Activated T-cell treated with anti-CD3 and anti-CD28 coated beads, Interleukin-2, amount 50 U/mL, for 4 hours (primary cell): ENCODE measurements around the gene KRT17. TPM values are rescaled to one million over a fixed set of nuclear protein-coding genes. Genes with fewer than 3 reads are reported as not detected.
"Not testable (repeated sequence)": the region's sequence is repeated elsewhere in the genome, so short reads cannot be mapped to it uniquely, and the experiment has no call there.

Experiments used
- ATAC-seq, 2 donors: fragments of 200-7000 bp; cut with Tn5 transposase; one replicate each; pipeline ENCODE4 v1.10.0; 2021
- DNase-seq: peaks from one replicate; pipeline ENCODE4 v3.0.0-alpha.2; 2020
- H3K27me3 Mint-ChIP-seq: one replicate; pipeline ENCODE4 v1.8.0; 2021; ENCODE audit warnings: low read depth, mixed read lengths
- H3K36me3 Mint-ChIP-seq: one replicate; pipeline ENCODE4 v1.8.0; 2022; ENCODE audit warnings: mixed read lengths; ENCODE audit not compliant: insufficient read depth
- H3K4me1 Mint-ChIP-seq: one replicate; pipeline ENCODE4 v1.8.0; 2021; ENCODE audit warnings: low read depth, mixed read lengths
- H3K4me3 Mint-ChIP-seq: one replicate; pipeline ENCODE4 v1.8.0; 2021; ENCODE audit warnings: mild to moderate bottlenecking, moderate library complexity, mixed read lengths
- H3K9me3 Mint-ChIP-seq: one replicate; pipeline ENCODE4 v1.8.0; 2021; ENCODE audit warnings: mixed read lengths
- total RNA-seq, 3 donors: library from RNA; stranded (reverse); gene quantifications; one replicate each; pipeline ENCODE4 v1.2.1, GENCODE V29; 2021

KRT17 gene
- total RNA-seq, 3 donors from 2014 or later, result not detected

DNA sequence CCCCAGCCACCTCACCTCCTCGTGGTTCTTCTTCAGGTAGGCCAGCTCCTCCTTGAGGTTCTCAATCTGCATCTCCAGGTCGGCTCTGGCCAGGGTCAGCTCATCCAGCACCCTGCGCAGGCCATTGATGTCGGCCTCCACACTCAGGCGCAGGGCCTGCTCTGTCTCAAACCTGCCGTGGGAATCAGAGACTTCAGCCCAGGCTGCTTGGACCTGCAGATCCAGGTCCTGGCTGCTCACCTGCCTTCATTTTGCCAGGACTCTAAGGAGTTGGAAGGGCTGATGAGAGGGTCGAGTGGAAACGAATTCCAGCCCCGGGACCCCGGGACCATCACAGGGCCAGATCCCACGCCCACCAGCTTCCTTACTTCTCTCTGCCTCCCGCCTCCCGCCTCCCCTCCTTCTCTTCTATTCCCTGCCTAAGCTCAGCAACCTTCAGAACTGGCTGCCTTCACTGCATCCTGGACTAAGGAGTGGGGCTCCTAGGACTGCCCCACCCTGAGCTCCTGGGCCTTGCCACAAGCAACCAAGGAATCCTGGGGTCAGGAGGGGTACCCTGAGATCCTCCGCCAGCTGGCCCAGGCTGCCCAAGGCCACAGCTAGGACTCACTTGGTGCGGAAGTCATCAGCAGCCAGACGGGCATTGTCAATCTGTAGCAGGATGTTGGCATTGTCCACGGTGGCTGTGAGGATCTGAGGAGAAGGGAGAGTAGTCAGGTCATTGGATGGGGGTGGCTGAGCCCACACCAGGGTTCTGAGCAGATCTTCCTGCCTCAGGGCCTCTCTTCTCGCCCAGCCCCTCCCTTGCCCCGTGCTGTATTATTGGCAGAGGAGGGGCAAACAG, 1.8 kb downstream of the KRT17 start:
- H3K36me3 Mint-ChIP-seq, ATAC-seq, H3K4me1 Mint-ChIP-seq, DNase-seq, H3K4me3 Mint-ChIP-seq, H3K9me3 Mint-ChIP-seq, H3K27me3 Mint-ChIP-seq: not testable (repeated sequence)

DNA sequence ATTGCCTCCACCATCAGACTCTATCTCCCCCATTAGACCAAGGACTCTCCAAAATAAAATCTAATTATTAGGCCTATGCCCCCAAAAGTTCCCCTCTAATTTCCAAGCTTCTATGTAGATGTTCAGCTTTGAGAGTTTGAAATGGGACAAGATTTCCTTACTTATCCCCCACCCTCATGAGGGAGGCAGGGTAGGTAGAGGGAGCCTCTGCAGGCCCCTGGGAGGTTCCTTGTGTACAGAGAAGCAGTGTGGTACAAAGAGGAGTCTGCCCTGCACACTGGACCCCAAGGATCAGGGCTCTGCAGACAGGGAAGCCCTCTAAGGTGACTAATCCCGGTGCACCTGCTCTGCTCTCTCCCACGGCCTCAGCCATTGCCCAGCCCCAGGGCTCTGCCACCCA, 2.5 kb downstream of the KRT17 start:
- no peak overlapping the region for H3K4me3 Mint-ChIP-seq
- H3K27me3 Mint-ChIP-seq, result no peaks in the 10 kb centered on the region
- DNase-seq, result no peak
- no peak for ATAC-seq
- no peaks in the 10 kb centered on the region for H3K36me3 Mint-ChIP-seq
- H3K4me1 Mint-ChIP-seq, result no peaks in the 10 kb centered on the region
- no peaks in the 10 kb centered on the region for H3K9me3 Mint-ChIP-seq

DNA sequence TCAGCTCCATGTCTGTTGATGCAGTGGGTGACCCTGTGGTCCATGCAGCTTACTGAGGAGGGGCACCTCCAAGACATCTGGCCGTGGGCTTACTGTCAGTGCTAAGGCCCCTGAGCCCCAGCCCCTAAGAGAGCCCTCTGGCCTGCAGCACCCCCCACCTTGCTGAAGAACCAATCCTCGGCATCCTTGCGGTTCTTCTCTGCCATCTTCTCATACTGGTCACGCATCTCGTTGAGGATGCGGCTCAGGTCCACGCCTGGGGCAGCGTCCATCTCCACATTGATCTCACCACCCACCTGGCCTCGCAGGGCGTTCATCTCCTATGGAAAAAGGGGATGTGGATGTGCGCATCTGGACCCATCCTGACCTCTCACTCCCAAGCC, 2.9 kb downstream of the KRT17 start:
- not testable (repeated sequence) for H3K4me1 Mint-ChIP-seq, H3K27me3 Mint-ChIP-seq, H3K4me3 Mint-ChIP-seq, ATAC-seq, DNase-seq, H3K9me3 Mint-ChIP-seq, H3K36me3 Mint-ChIP-seq

DNA sequence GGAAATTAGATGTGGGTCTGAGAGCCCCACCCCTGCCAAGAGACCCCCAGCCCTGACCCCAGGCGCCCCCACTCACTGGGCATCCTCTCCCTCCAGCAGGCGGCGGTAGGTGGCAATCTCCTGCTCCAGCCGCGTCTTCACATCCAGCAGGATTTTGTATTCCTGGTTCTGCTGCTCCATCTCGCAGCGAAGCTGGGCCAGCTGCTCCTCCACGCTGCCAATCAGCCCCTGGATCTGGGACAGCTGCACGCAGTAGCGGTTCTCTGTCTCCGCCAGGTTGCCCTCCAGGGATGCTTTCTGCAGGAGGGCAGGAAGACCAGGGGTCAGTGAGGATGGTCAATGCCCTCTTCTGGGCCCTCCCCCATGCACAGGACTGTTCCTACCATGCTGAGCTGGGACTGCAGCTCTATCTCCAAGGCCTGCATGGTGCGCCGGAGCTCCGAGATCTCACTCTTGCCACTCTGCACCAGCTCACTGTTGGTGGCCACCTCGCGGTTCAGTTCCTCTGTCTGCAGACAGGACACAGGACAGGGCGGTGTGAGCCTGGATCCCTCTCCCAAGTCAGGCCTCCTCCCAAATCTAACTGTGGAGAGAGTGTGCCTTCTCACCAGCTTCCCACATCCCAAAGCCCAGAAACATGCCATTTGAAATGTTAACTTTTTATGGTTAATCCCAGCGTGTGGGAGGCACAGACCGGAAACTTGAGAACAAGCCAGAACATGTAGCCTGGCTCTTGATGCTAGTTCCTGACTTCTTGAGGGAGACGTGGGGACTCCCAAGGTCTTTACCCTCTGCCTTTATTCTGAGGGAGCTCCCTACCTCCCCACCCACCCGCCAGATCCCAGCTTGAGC, 3.6 kb downstream of the KRT17 start:
- ATAC-seq (no peak), DNase-seq (no peak)
- Mint-ChIP-seq H3K36me3 (no peaks in the 10 kb centered on the region), H3K27me3 (peaks cover 4% of the 10 kb centered on the region), H3K9me3 (no peaks in the 10 kb centered on the region), H3K4me1 (no peaks in the 10 kb centered on the region), H3K4me3 (no peak overlapping the region)

DNA sequence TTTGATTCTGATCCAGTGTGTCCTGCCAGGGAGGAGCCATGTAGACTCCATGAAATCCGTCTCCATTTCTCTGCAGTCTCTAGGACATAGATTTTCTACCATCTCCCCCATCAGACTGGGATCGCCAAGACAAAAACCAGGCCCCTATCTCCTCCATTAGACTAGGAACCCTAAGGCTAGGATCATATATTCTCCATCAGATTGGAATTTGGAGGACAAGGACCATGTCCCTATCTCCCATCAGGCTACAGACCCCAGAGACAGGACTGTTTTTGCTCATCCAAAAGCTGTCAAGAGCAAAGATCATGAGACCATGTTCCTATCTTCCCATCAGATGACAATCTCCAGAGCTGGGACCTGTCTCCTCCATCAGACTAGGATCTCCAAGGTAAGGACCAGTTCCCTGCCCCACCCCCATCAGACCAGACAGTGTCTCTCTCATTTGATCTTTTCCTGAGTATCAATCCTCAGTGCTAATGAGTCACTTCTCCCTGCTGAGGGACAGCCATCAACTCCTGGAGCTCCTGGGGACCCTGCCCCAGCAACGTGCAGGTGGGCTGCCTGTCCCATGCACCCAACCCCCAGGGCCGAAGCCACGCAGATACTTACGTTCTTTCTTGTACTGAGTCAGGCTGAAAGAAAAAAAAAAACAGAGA, 4.3 kb downstream of the KRT17 start:
- ATAC-seq, H3K4me3 Mint-ChIP-seq, DNase-seq, H3K4me1 Mint-ChIP-seq, H3K27me3 Mint-ChIP-seq, H3K36me3 Mint-ChIP-seq, H3K9me3 Mint-ChIP-seq: not testable (repeated sequence)

DNA sequence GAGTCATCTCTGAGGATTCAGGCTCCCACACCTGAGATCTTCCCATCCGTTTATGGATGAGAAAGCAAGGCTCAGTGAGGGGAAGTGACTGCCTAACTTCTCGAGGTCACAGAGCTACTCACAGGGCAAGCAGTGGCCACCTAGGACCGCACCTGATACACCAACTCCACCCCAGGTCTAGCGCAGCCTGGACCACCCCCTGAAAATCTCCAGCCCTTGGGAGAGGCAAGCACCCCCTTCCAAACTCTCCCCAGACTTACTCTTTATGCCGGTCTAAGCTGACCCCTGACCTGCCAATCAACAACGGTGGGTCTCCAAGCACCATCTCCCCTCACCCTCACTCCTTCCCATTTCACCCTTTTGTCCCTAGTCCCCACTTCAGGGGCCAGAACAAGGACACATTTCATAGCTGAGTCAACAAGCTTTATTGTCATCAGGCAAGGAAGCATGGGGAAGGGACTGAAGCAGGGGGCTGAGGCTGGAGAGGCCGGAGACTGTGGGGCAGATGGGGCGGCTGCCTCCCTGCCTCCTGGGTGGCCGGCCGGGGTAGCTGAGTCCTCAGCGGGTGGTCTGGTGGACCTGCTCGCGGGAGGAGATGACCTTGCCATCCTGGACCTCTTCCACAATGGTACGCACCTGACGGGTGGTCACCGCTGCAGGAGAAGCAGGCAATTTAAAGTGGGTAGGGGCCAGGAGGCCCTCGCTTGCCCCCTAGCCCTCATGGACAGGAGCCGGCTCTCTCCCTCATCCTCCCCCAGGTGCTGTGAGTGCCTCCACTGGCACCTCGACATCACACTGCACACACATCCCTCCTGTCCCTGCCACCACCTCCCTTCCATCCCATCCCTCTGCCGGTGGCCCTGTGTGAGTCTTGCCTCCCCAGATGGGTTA, 5.1 kb downstream of the KRT17 start:
- Mint-ChIP-seq H3K36me3 (no peaks in the 10 kb centered on the region), H3K4me1 (no peaks in the 10 kb centered on the region), H3K27me3 (peaks cover 5% of the 10 kb centered on the region), H3K9me3 (no peaks in the 10 kb centered on the region), H3K4me3 (no peak overlapping the region)
- ATAC-seq, result no peak
- no peak for DNase-seq

DNA sequence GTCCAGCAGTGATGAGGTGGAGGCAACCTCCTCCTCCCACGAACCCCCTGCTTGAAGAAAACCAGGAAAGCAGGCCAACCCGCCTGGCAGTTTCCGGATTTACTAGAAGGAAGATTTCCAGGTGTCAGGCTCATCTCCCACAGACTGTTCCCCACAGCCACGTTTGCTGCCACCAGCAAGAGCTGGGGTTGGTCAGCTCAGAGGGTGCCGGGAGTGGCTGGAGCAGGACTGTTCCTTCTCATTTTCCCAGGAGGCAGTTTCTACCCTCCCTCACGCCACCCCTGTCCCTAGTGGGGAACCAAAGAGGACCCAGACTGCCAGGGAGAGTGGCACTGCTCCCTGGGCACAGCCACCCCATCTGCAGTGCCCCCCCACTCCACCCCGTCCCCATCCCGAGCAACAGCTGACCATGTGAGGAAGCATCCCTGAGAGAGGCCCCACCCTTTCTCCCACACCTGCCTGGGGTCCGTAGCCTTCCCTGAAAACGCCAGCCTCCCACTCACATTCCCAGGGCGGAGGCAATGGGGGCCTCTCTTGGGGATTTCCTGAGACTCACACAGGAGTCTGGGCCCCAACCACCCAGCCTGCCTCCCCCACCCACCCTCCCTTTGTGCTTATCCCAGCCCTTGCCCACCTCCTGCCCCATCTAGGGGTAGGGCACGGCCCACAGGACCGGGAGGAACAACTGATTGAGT, 5.9 kb downstream of the KRT17 start:
- ATAC-seq (no peak), DNase-seq (no peak)
- Mint-ChIP-seq H3K4me3 (no peak overlapping the region), H3K9me3 (no peaks in the 10 kb centered on the region), H3K27me3 (peaks cover 7% of the 10 kb centered on the region), H3K4me1 (no peaks in the 10 kb centered on the region), H3K36me3 (no peaks in the 10 kb centered on the region)

DNA sequence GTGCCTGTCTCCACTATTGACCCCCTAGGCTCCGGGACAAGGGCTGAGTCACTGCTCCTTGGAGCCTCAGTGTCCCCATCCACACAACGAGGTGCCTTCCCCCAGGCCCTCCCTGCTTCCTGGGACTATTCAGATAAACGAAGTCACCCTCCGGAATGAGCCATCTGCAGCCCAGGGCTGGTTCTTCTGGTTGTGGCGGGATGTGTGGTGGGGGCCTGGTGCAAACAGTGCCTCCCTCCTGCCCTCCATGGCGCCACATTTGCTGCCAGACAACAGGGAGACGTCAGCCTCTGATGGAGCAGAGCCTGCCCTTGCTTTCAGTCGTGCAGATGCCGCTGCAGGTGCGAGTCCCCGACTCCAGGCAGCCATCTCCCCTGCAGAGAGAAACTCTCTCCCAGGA, 6.7 kb downstream of the KRT17 start:
- H3K4me3 Mint-ChIP-seq, result no peak overlapping the region
- no peaks in the 10 kb centered on the region for H3K4me1 Mint-ChIP-seq
- H3K9me3 Mint-ChIP-seq, result no peaks in the 10 kb centered on the region
- no peaks in the 10 kb centered on the region for H3K36me3 Mint-ChIP-seq
- ATAC-seq (no peak), DNase-seq (no peak)
- H3K27me3 Mint-ChIP-seq, result peaks cover 7% of the 10 kb centered on the region

DNA sequence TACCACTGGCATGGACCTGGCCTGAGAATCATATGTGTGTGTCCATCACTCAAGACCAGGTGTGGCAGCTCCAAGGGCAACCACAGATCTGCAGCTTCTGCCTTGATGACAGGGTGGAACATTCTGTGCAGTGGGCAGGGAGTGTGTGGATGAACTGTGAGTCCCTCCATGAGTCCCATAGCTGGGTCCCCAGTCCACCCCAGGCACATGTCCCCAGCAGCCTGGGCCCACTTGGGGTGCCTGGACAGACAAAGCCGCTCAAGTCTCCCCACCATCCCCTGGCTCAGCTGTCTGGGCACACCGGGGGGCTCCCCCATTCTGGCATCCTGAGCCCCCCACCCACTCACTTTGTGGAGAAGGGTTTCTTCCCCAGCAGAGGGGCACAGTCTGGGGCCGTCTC, 7.2 kb downstream of the KRT17 start:
- DNase-seq (no peak), ATAC-seq (no peak)
- H3K36me3 Mint-ChIP-seq, result no peaks in the 10 kb centered on the region
- H3K4me1 Mint-ChIP-seq, result no peaks in the 10 kb centered on the region
- H3K4me3 Mint-ChIP-seq, result no peak overlapping the region
- no peaks in the 10 kb centered on the region for H3K9me3 Mint-ChIP-seq
- peaks cover 9% of the 10 kb centered on the region for H3K27me3 Mint-ChIP-seq

DNA sequence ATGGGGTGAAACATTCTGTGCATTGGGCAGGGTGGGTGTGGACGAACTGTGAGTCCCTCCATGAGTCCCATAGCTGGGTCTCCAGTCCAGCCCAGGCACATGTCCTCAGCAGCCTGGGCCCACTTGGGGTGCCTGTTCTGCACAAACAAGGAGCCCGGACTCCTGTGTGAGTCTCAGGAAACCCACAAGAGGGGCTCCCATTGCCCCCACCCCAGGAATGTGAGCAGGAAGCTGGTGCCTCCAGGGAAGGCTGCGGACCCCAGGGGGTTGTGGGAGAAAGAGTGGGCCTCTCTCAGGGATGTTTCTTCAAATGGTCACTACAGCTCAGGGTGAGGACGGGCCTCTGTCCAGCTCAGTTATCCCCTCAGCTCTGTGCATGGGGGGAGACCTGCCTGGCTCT, 7.9 kb downstream of the KRT17 start:
- H3K4me1 Mint-ChIP-seq, H3K36me3 Mint-ChIP-seq, DNase-seq: not testable (repeated sequence)

DNA sequence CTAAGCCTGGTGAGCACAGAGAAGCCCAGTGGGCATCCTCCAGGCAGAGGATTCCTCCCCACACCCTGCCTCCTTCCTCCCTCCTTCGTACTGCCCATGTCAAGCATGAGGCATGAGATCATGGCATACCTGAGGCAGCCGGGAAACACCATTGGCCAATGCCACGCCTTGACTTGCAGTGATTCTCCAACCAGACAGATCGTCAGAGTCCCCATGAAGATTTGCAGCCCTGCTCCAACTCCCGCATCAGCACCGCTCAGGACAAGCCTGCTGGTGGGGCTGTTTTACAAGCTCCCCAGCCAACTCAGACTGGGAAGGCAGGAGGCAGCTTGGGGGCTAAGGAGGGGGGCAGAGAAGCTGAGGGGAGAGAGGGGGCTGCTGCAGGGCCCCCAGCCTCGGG, 8.9 kb downstream of the KRT17 start:
- Mint-ChIP-seq H3K4me1 (no peaks in the 10 kb centered on the region), H3K36me3 (no peaks in the 10 kb centered on the region), H3K27me3 (peaks cover 15% of the 10 kb centered on the region), H3K9me3 (no peaks in the 10 kb centered on the region), H3K4me3 (no peak overlapping the region)
- DNase-seq, result no peak
- no peak for ATAC-seq

More for the DNA sequence above, 7.9 kb downstream of the KRT17 start:
- H3K9me3 Mint-ChIP-seq, ATAC-seq, H3K4me3 Mint-ChIP-seq: not testable (repeated sequence)
- H3K27me3 Mint-ChIP-seq, result peaks cover 12% of the 10 kb centered on the region

DNA sequence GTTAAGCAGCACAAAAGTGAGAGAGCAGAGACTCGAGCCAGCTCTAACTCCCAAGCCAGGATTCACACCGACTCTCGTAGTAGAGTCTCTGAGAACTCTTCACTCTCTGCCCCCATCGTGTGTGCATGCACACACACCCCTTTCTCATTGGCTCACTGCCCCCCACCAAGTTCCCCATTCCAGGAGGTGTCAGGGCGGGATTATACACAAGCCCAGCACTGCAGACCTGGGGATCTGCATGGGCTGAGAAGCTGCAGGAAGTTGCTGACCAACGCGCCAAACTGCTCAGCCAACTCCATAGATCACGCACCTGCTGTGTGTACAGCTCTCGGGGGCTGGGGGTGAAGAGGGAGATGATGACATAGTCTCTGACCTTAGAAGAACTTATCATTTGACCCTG, 9.6 kb downstream of the KRT17 start:
- H3K27me3 Mint-ChIP-seq, result peaks cover 18% of the 10 kb centered on the region
- not testable (repeated sequence) for H3K9me3 Mint-ChIP-seq, H3K4me3 Mint-ChIP-seq, H3K4me1 Mint-ChIP-seq, ATAC-seq, DNase-seq, H3K36me3 Mint-ChIP-seq

DNA sequence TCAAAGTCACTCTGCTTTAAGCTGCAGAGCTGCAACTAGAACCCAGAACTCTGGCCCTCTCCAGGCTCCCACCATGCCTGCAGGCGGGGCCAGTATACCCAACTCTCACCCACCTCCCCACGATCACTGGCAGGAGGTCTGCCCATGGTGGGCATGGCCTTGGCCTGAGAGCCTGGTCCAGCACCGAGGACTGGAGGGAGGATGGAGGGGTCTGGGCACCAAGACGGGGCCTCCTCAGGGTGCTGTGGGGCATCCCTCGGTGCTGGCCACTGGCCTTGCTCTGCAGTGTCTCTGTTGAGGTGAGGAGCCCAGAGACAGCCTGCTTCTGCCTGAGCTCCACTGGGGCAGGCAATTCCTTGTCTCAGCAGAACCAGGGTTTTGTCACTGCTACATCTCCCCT, 10.3 kb downstream of the KRT17 start:
- peaks cover 21% of the 10 kb centered on the region for H3K27me3 Mint-ChIP-seq
- H3K4me1 Mint-ChIP-seq, result no peaks in the 10 kb centered on the region
- DNase-seq (no peak), ATAC-seq (no peak)
- no peaks in the 10 kb centered on the region for H3K9me3 Mint-ChIP-seq
- no peak overlapping the region for H3K4me3 Mint-ChIP-seq
- H3K36me3 Mint-ChIP-seq, result no peaks in the 10 kb centered on the region
